ENCODE measurements around the gene ZFAND3.

ZFAND3 gene

DNA sequence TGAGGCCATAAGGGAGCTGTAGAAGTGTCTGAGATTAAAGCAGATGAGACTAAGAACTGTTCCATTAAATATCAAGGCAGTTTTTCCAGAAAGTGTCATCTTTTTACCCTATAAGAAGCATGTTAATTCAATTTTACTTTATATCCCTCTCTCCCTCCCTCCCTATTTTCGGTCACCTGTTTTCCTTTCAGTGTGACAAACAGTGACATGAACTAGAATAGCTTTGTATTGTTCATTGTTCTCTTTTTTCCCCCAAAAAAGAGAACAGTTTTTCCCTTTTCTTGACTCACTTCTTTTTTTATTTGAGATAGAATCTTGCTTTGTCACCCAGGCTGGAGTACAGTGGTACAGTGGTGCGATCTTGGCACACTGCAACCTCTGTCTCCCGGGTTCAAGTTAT, 269.3 kb downstream of the ZFAND3 start:
- no peak for TF ChIP-seq GATA2 (IDR thresholded peaks at IDR 0.05; ENCODE audit: low read depth, low read length)
- TF ChIP-seq GATA3 (IDR thresholded peaks at IDR 0.05; ENCODE audit: low read depth, low read length): no peak

DNA sequence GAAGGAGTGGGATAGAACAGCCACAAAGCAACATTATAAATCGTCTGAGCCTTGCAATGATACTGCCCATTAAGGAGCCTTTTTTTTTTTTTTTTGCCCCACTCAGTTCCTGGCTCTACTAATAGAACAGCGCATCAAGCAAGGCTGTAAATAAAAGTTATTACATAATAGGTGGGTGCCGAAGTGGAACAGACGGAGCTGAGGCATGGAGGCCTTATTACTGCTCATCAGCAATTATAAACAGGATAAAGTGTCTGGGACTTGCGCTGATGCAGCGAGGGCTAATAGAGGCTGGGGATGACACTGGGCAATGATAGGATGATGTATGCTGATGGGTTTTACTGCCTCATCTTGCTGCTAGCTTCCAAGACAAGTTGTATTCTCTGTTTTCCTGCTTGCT, 272.1 kb downstream of the ZFAND3 start:
- TF ChIP-seq GATA3 (IDR thresholded peaks at IDR 0.05; ENCODE audit: low read depth, low read length): no peak
- no peak for TF ChIP-seq GATA2 (IDR thresholded peaks at IDR 0.05; ENCODE audit: low read depth, low read length)

DNA sequence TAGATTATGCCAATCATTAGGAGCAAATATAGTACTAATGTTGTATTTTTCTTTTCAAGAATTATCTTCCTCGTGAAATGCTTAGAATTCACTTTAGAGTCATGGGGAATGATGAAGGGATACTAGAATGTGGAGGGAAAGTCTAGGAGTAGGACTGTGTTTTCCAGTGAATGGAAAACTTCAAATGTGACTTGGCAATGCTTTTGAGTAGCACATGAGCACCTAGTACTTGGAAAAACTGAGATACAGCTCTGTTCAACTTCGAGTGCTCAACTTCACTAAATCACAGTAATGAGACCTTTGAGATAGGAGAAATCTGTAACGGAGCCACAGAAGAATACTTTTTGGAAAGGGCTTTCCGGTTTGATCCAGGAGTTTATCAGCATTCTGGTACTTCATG, 272.9 kb downstream of the ZFAND3 start:
- TF ChIP-seq GATA2 (IDR thresholded peaks at IDR 0.05; ENCODE audit: low read depth, low read length) (no peak), GATA3 (IDR thresholded peaks at IDR 0.05; ENCODE audit: low read depth, low read length) (no peak)

GRCh38 chr6:38092964-38093363, 273.4 kb downstream of the ZFAND3 start:
- TF ChIP-seq GATA2 (IDR thresholded peaks at IDR 0.05; ENCODE audit: low read depth, low read length) (no peak), GATA3 (IDR thresholded peaks at IDR 0.05; ENCODE audit: low read depth, low read length) (no peak)

- TF ChIP-seq GATA2 (IDR thresholded peaks at IDR 0.05; ENCODE audit: low read depth, low read length) (no peak), GATA3 (IDR thresholded peaks at IDR 0.05; ENCODE audit: low read depth, low read length) (no peak)
Observed at GRCh38 chr6:38095054-38095453, 275.5 kb downstream of the ZFAND3 start.

DNA sequence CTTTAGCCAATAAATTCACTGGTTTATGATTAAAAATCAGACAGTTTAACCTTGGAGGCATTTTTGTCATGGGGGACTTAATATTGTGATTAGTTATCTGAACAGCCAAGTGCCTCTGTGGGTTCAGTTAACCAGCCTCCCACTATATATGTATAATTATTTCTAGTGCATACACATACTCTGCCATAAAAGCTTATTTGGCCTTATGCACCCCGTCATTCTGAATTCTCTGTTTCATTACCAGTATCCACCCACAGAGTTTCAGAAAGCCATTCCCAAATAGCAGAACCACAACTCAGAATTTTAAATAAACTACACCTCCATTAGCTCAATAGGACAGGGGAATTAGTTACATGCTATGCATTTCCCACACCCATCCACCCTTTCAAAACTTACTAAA, 279.7 kb downstream of the ZFAND3 start:
- no peak for TF ChIP-seq GATA3 (IDR thresholded peaks at IDR 0.05; ENCODE audit: low read depth, low read length)

DNA sequence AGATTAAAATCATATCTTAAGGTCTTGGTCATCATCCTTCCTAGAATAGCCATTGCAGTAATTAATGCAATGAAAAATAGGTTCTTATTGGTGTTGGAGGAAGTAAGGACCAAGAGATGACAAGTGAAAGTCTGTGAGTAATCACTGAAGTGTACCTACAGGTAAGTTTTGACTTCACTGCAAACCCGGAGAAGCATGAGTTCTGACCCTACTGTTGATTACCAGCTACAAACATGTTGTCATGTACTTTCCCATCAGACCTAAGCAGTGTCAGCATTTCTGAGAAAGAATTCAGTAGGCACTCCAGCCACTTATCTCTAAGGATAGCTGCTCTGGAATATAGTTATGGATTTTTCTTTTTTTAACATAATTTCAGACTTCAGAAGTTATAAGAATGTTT, 280.9 kb downstream of the ZFAND3 start:
- TF ChIP-seq GATA2 (IDR thresholded peaks at IDR 0.05; ENCODE audit: low read depth, low read length) (no peak), GATA3 (IDR thresholded peaks at IDR 0.05; ENCODE audit: low read depth, low read length) (no peak)

GRCh38 chr6:38103921-38104320, 284.4 kb downstream of the ZFAND3 start:
- TF ChIP-seq GATA2 (IDR thresholded peaks at IDR 0.05; ENCODE audit: low read depth, low read length) (no peak), GATA3 (IDR thresholded peaks at IDR 0.05; ENCODE audit: low read depth, low read length) (no peak)

DNA sequence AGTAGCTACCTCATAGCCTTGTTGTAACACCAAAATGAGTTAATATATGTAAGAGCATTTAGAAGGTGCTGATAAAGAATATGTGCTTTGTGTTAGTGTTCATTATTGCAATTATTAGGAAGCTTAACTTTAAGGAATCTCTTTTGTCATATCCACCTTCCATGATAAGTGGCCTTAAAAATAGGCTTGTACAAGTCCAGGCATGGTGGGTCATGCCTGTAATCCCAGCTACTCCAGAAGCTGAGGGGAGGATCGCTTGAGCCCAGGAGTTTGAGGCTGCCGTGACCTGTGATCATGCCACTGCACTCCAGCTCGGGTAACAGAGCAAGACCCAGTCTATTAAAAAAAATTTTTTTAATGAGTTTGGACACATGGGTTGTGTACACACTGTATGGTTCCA, 285.5 kb downstream of the ZFAND3 start:
- TF ChIP-seq GATA2 (IDR thresholded peaks at IDR 0.05; ENCODE audit: low read depth, low read length) (no peak), GATA3 (IDR thresholded peaks at IDR 0.05; ENCODE audit: low read depth, low read length) (no peak)

DNA sequence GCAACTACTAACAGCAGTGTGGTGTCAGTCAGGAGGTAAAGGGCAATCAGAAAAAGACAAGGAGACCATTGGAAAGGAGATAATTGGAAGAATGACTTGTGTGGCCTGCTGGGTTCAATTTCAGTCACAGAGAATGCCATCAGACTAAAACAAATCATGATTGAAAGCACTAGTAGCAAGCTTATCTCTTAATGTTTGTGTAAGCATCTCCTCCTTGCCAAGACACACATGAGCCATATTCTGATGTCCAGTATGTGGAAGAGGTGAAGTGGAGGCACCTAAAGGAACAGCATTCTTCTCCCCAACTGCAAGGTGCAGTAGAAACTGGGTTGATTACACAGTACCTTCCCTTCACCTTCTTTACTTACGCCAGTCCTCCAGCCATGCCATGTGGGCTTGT, 287.5 kb downstream of the ZFAND3 start:
- no peak for TF ChIP-seq GATA3 (IDR thresholded peaks at IDR 0.05; ENCODE audit: low read depth, low read length)
- no peak for TF ChIP-seq GATA2 (IDR thresholded peaks at IDR 0.05; ENCODE audit: low read depth, low read length)

- TF ChIP-seq GATA2 (IDR thresholded peaks at IDR 0.05; ENCODE audit: low read depth, low read length) (no peak), GATA3 (IDR thresholded peaks at IDR 0.05; ENCODE audit: low read depth, low read length) (no peak)
Observed at GRCh38 chr6:38110481-38110971, 291.0 kb downstream of the ZFAND3 start.

GRCh38 chr6:38112181-38112580, 292.7 kb downstream of the ZFAND3 start:
- TF ChIP-seq GATA3 (IDR thresholded peaks at IDR 0.05; ENCODE audit: low read depth, low read length) (no peak), GATA2 (IDR thresholded peaks at IDR 0.05; ENCODE audit: low read depth, low read length) (no peak)

DNA sequence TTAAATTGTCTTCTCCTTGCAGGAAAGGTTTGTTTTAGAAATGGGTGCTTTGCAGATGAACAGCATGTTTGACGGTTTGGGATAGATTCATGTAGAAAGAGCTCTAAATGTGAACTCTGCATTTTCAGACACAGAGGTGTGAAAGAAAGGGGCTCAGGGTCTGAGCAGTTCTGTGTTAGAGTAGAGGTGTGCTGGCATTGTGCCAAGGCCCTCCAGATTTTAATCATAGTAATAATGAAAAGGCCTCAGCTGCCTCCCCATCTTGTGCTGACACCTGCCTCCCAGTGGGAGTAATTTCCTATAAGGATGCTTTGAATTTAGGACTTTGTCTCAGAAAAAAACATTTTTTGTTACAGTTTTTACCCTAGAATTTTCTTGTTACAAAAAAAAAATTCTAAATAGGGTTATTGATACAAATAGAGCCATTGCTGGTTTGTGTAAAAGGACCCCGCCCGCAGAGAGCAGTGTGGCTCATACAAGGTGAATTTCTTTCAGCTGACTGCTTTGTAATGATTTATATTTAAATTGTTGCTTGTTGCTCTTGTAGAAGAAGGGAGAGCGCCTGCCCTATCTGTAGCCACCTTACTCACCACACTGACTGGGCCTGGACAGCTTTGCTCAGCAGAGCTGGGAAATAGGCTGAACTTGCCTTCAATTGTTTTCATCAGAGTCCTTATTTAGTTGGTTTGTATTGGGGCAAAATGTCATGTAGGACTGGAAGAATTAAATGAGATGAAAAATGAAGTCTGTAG, 294.5 kb downstream of the ZFAND3 start:
- no peak for TF ChIP-seq GATA2 (IDR thresholded peaks at IDR 0.05; ENCODE audit: low read depth, low read length)
- no peak for TF ChIP-seq GATA3 (IDR thresholded peaks at IDR 0.05; ENCODE audit: low read depth, low read length)

DNA sequence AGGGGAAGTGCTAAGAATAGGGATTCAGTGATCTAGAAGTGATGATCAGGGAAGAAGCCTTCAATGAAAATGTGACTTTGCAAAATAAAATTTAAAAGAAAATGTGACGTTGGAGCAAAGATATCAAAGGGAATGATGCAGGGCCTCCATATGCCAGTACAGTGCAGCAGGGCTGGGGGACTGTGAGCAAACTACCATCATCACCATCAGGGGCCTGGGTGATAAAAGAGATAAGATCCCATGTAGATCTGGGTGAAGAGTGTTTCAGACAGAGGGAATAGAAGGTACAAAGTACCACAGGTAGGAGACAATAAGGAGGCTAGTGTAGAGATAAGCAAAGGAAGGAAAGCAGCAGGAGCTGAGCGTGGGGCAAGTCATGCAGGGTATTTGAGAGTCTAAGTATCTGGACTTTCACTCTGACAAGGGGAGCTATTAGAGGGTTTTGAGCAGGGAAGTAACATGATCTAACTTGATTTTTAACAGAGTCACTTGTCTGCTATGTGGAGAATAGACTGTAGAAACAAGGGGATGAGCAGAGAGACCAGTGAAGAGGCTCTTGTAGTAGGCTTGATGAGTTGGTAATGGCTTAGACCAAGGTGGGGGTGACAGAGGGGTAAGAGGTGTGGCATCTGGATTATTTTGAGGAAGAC, 295.6 kb downstream of the ZFAND3 start:
- TF ChIP-seq GATA3 (IDR thresholded peaks at IDR 0.05; ENCODE audit: low read depth, low read length) (no peak), GATA2 (IDR thresholded peaks at IDR 0.05; ENCODE audit: low read depth, low read length) (no peak)

DNA sequence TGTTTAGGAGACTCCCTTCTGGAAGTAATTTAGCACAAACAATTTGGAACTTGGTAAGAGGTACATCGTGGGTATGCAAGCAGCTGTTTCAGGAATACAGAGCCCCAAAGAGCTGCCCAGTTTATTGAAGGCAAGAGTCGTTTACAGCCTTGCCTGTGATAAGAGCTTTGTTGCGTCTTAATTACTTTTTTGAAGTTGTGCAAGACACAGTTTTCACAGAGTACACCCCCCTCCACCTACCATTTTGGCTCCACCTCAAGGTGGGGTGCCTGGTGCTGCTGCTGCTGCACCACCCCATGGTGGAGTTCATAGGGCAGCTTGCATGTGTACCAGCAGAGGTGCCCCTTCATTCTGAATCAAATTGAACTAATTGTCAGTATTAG, 296.1 kb downstream of the ZFAND3 start:
- TF ChIP-seq GATA2 (IDR thresholded peaks at IDR 0.05; ENCODE audit: low read depth, low read length): no peak
- no peak for TF ChIP-seq GATA3 (IDR thresholded peaks at IDR 0.05; ENCODE audit: low read depth, low read length)
